GM12878 (cell line): ENCODE results near the gene TMEM239. TPM values are rescaled to one million over a fixed set of nuclear protein-coding genes. Genes with fewer than 3 reads are reported as not detected.

Source experiments
- ATAC-seq: fragments of 200-7000 bp; cut with Tn5 transposase; 3 replicates; pipeline ENCODE4 v1.9.1; 2020; ENCODE audit warnings: mild to moderate bottlenecking, moderate library complexity
- BruUV-seq: library from RNA; stranded (reverse); fragments of 400-500 nt; replicated peaks from 2 replicates; lab custom pipeline; 2021; lab: Mats Ljungman, UMichigan
- CTCF ChIA-PET: fragments of 300-600 bp; sonication (Branson Sonifier 250); formaldehyde crosslinking; extraction: SDS; loops from one replicate; lab custom pipeline; 2021; ENCODE audit warnings: inconsistent platforms; lab: Yijun Ruan, JAX
- POLR2A ChIA-PET: fragments of 350-600 bp; formaldehyde crosslinking; extraction: SDS; loops from one replicate; lab custom pipeline; 2021; ENCODE audit warnings: inconsistent platforms; lab: Charles Lee
- RAD21 ChIA-PET: fragments of 300-600 bp; sonication (Branson Sonifier 250); formaldehyde crosslinking; loops from one replicate; lab custom pipeline; 2023; ENCODE audit warnings: antibody characterized with exemption; ENCODE audit not compliant: unreplicated experiment; lab: Charles Lee
- SMC1A ChIA-PET: fragments of 300-600 bp; sonication (Branson Sonifier 250); formaldehyde crosslinking; loops from one replicate; lab custom pipeline; 2023; ENCODE audit not compliant: unreplicated experiment, uncharacterized antibody; lab: Charles Lee
- DNase-seq: peaks from one replicate; pipeline ENCODE4 v3.0.0-alpha.2; 2011; ENCODE audit warnings: low read depth, low spot score
- FAIRE-seq: peaks from 3 replicates; lab custom pipeline; 2011; peaks lifted over from hg19 to GRCh38; lab: Jason Lieb, UNC
- H2AFZ ChIP-seq: 2 replicates; pipeline ENCODE4 v1.6.0; 2011; ENCODE audit warnings: low read depth, low read length, control low read depth; ENCODE audit not compliant: control insufficient read depth
- H3K27ac ChIP-seq: 2 replicates; pipeline ENCODE4 v1.5.1; 2011; ENCODE audit warnings: control low read depth; ENCODE audit not compliant: control insufficient read depth, insufficient read depth
- H3K27me3 ChIP-seq, 2 experiments: replicated peaks in 1 of 2; 2 replicates each; pipeline versions ENCODE4 v1.6.0 to v1.6.1; 2011; ENCODE audit warnings: low read length in 1 of 2; ENCODE audit not compliant: control insufficient read depth in 2 of 2, insufficient read depth in 2 of 2
- H3K36me3 ChIP-seq, 2 experiments: 2 replicates each; pipeline ENCODE4 v1.5.1; 2011; ENCODE audit warnings: low read length in 1 of 2; ENCODE audit not compliant: control insufficient read depth in 2 of 2, insufficient read depth in 2 of 2
- H3K4me1 ChIP-seq: 2 replicates; pipeline ENCODE4 v1.6.1; 2011; ENCODE audit warnings: mild to moderate bottlenecking, low read length, moderate library complexity, mixed read lengths; ENCODE audit not compliant: control insufficient read depth, insufficient read depth
- H3K4me2 ChIP-seq: 2 replicates; pipeline ENCODE4 v1.6.0; 2011; ENCODE audit warnings: control low read depth; ENCODE audit not compliant: control insufficient read depth, insufficient read depth
- H3K4me3 ChIP-seq: fragments of 200-600 bp; sonication (generic); 2 replicates; pipeline ENCODE4 v1.5.1; 2016
- H3K79me2 ChIP-seq: 2 replicates; pipeline ENCODE4 v1.6.0; 2011; ENCODE audit warnings: low read length; ENCODE audit not compliant: control insufficient read depth, insufficient read depth
- H3K9ac ChIP-seq: 2 replicates; pipeline ENCODE4 v1.8.0; 2011; ENCODE audit warnings: low read length, control low read depth, mixed read lengths; ENCODE audit not compliant: control insufficient read depth, insufficient read depth
- H3K9me3 ChIP-seq: replicated peaks from 3 replicates; pipeline ENCODE4 v1.5.1; 2011; ENCODE audit warnings: mild to moderate bottlenecking, low read length; ENCODE audit not compliant: control insufficient read depth, insufficient read depth
- H4K20me1 ChIP-seq: 2 replicates; pipeline ENCODE4 v1.6.0; 2011; ENCODE audit not compliant: control insufficient read depth, insufficient read depth
- BCLAF1 ChIP-seq: fragments of 450-650 bp; IDR thresholded peaks from 2 replicates; pipeline ENCODE4 v1.6.1; 2017; ENCODE audit warnings: antibody characterized with exemption, mild to moderate bottlenecking, moderate library complexity
- CBFB ChIP-seq: IDR thresholded peaks from 2 replicates; pipeline ENCODE4 v1.6.1; 2016; ENCODE audit warnings: antibody characterized with exemption, low read depth
- E2F8 ChIP-seq: fragments of 450-650 bp; IDR thresholded peaks from 2 replicates; pipeline ENCODE4 v1.6.1; 2018; ENCODE audit warnings: mild to moderate bottlenecking, low read depth, moderate library complexity; ENCODE audit not compliant: partially characterized antibody
- ETV6 ChIP-seq, 2 experiments: fragments of 450-650 bp in 1 of 2; IDR thresholded peaks in 1 of 2; conservative IDR thresholded peaks in 1 of 2; 2 replicates each; pipeline ENCODE4 v1.6.1; 2014; ENCODE audit warnings: antibody characterized with exemption in 1 of 2, borderline replicate concordance in 1 of 2, low read depth in 1 of 2, mild to moderate bottlenecking in 1 of 2, moderate library complexity in 1 of 2
- RAD21 ChIP-seq: IDR thresholded peaks from 2 replicates; pipeline ENCODE4 v1.6.1; 2011; ENCODE audit warnings: mild to moderate bottlenecking, low read depth, low read length, moderate library complexity; ENCODE audit not compliant: insufficient read depth
- ZBED1 ChIP-seq: IDR thresholded peaks from 2 replicates; pipeline ENCODE4 v1.6.1; 2016; ENCODE audit warnings: borderline replicate concordance
- WGBS: methylation state at CpG from one replicate; pipeline ENCODE4 v1.1.6; 2016; ENCODE audit warnings: low lambda C conversion rate; ENCODE audit not compliant: insufficient replicate concordance, insufficient coverage; ENCODE audit errors: missing lambda C conversion rate; 5-methylcytosine and 5-hydroxymethylcytosine counted together
- in situ Hi-C: fragments of 300-500 bp; cut with MboI; formaldehyde crosslinking; loops from 9 replicates; pipeline ENCODE4 v1.14.3; 2018; ENCODE audit warnings: mixed read lengths
- intact Hi-C: fragments of 100-400 bp; cut with micrococcal nuclease; formaldehyde crosslinking; loops from one replicate; pipeline ENCODE4 v1.14.2; 2022; ENCODE audit not compliant: unreplicated experiment
- polyA plus RNA-seq, 11 experiments: library from polyadenylated mRNA; depleted of rRNA in 4 of 11; unstranded in 6 of 11; stranded (reverse) in 5 of 11; fragments of >200 nt; fragmentation: Nextera tagmentation in 4 of 11; fragmentation: Illumina TruSeq in 1 of 11; extraction: Ambion mirVana in 4 of 11; extraction: Trizol in 1 of 11; gene quantifications; 1 replicate in 1 of 11; 2 replicates in 10 of 11; pipeline versions ENCODE4 v1.2.1 to v1.2.3, GENCODE V29; 2011 to 2016; ENCODE audit warnings: inconsistent platforms in 2 of 11, missing spikeins in 2 of 11, low read depth in 1 of 11
- total RNA-seq, 4 experiments: library from RNA; depleted of rRNA in 3 of 4; stranded (reverse); fragments of >200 nt in 3 of 4; fragmentation: Illumina TruSeq in 1 of 4; extraction: Trizol in 1 of 4; gene quantifications; 2 replicates each; pipeline versions ENCODE4 v1.2.1 to v1.2.3, GENCODE V29; 2013 to 2021

Gene TMEM239
- total and polyA plus RNA-seq, 10 of the 15 experiments (the other 5 are each of a cell fraction or from before 2014, with no cell fraction given): not detected

GRCh38 chr20:2865630-2866029 lies 49.5 kb downstream of the TMEM239 start:
- Histone ChIP-seq H2AFZ (no peak overlapping the region), H3K79me2 (no peaks in the 10 kb centered on the region), H3K9me3 (no peaks in the 10 kb centered on the region), H3K36me3 (peaks cover 8 to 10% of the 10 kb centered on the region in 2 experiments), H3K9ac (no peak overlapping the region), H3K27me3 (no peaks in the 10 kb centered on the region), H4K20me1 (no peaks in the 10 kb centered on the region), H3K4me3 (no peak overlapping the region), H3K27ac (no peak overlapping the region), H3K4me2 (no peak overlapping the region), H3K4me1 (peaks cover 1% of the 10 kb centered on the region)
- ChIA-PET SMC1A (interaction anchor here (1.0 kb wide), 1 partner anchor 35 kb away, joined by 3 read pairs; no protein-coding TSS in a partner anchor), CTCF (interaction anchor here (0.6 to 2.1 kb wide), 2 partner anchors 118 to 135 kb away, joined by 4 to 7 read pairs; no protein-coding TSS in a partner anchor), POLR2A (no interaction called here), RAD21 (interaction anchor here (1.2 kb wide), 1 partner anchor 135 kb away, joined by 3 read pairs; no protein-coding TSS in a partner anchor)
- intact Hi-C loops (no loop called here), in situ Hi-C loops (no loop called here)
- TF ChIP-seq RAD21: peak; percentile 33; the same call in 1 of the 2 replicates
- no peak for TF ChIP-seq E2F8
- BruUV-seq: no TSS peak
- DNase-seq (no peak), ATAC-seq (no peak), FAIRE-seq (no peak)
- 69% methylated on average over 3 of the region's 3 CpGs for WGBS

- intact Hi-C loops: no loop called here
- Histone ChIP-seq H3K79me2 (no peaks in the 10 kb centered on the region), H3K4me2 (no peak overlapping the region), H3K9me3 (no peaks in the 10 kb centered on the region), H2AFZ (no peak overlapping the region), H4K20me1 (no peaks in the 10 kb centered on the region), H3K9ac (no peak overlapping the region), H3K36me3 (peaks cover 5 to 6% of the 10 kb centered on the region in 2 experiments; a peak in 3 of 4 replicates), H3K4me1 (peaks cover 6% of the 10 kb centered on the region), H3K27ac (no peak overlapping the region), H3K4me3 (no peak overlapping the region), H3K27me3 (no peaks in the 10 kb centered on the region)
- RAD21 ChIA-PET: interaction anchor here (1.2 kb wide), 1 partner anchor 135 kb away, joined by 3 read pairs; no protein-coding TSS in a partner anchor
- TF ChIP-seq ZBED1 (no peak), CBFB (no peak), ETV6 (conservative IDR thresholded peaks at IDR 0.05 in 1 of 2, IDR thresholded peaks at IDR 0.05 in 1 of 2; ENCODE audit: borderline replicate concordance in 1 of 2, low read depth in 1 of 2) (no peak), BCLAF1 (no peak)
- DNase-seq (no peak), ATAC-seq (no peak), FAIRE-seq (no peak)
- POLR2A ChIA-PET: no interaction called here
- in situ Hi-C loops: no loop called here
- SMC1A ChIA-PET: interaction anchor here (1.0 kb wide), 1 partner anchor 35 kb away, joined by 3 read pairs; no protein-coding TSS in a partner anchor
- CTCF ChIA-PET: no interaction called here
- no TSS peak for BruUV-seq
- 97% methylated on average over 11 of the region's 11 CpGs for WGBS
Measured at GRCh38 chr20:2866236-2866635, 50.1 kb downstream of the TMEM239 start.
